ENCODE data around the gene ERVFRD-1.
A peak's percentile ranks its signal among the peaks of the same experiment; 100 is the strongest.

Gene ERVFRD-1

DNA sequence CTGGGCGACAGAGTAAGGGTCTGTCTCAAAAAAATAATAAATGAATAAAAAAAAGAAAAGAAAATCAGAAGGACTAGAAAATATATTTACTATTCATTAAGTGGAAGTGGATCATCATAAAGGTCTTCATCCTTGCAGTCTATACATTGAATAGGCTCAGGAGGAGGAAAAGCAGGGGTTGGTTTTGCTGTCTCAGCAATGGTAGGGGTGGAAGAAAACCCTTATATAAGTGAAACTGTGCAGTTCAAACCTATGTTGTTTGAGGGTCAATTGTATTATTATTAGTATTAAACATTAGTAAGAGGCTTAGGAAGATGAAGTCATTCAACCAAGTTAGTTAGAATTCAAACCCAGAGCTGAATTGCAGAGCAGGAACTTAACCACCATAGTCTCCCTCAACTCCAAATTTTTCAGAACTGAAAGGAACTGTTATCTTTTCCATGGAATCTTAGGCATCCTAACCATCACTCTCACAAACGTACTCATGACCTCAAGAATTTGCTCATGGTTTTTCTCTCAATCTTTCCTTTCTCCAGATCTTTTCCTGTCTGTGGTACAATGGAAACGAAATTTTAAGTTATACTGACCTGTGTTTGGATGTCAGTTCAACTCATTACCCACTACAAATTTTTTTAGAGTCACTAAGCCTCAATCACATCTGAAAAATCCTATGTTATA lies 25.6 kb downstream of the ERVFRD-1 start:
- peak; percentile 67 for DNase-seq

DNA sequence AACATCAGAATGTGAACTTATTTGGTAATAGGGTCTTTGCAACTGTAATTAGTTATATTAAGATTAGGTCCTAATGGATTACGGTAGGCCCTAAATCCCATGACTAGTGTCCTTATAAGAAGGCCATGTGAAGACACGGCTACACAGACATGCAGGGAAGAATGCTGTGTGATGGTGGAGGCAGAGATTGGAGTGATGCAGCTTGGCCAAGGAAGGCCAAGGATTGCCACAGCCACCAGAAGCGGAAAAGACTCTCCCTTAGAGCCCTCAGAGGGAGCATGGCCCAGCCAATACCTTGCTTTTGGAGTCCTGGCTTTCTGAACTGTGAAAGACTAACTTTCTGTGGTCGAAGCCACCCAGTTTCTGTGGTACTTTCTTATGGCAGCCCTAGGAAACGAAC lies 27.6 kb downstream of the ERVFRD-1 start:
- DNase-seq, result no peak

DNA sequence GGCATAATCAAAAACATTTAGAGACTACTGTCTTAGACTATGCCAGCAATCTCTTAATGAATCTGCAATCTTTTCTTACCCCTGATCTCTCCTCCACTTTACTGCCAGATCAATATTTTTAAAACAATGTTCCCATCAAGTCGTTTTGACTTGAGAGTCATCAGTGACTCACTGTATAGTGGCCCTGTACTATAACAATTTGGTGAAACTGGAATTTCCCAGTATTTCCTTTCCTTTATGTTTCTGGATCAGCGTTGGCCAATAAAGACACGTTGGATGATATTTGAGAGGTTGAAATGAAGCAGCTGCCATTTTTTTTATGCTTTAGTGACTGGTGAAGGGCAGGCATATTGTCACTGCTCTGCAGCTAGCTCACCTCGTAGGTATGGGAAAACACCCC lies 28.0 kb downstream of the ERVFRD-1 start:
- peak; percentile 57 for DNase-seq

DNA sequence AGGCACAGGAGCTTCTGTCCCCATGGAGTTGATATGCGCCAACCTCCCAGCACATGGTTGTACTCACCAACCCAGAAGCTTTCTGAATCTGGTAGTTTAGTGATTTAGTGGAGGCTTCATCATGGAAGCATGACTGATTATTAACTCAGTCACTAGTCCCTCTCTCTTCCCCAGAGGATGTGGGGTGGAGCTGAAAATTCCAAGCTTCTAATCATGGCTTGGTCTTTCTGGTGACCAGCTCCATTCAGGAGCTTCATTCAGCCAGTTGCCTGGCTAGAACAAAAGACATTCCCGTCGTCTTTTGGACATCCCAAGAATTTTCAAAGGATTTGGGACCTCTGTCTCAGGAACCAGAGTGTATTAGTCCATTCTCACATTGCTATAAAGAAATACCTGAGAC lies 31.2 kb downstream of the ERVFRD-1 start:
- no peak for DNase-seq

DNA sequence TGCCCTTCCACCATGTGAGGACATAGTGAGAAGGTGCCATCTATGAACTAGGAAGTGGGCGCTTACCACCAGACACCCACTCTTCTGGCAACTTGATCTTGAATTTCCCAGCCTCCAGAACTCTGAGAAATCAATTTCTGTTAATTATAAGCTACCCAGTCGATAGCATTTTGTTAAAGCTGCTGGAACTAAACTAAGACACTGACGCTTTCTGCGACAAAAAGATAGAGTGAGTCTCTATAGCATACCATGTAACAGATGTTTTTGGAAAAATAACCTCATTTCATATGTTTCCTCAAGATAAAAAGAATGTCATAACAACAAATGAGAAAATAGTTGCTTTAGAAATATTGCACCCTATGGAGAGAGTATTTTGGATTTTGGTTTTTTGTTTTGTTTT lies 33.3 kb downstream of the ERVFRD-1 start:
- DNase-seq, result no peak

DNA sequence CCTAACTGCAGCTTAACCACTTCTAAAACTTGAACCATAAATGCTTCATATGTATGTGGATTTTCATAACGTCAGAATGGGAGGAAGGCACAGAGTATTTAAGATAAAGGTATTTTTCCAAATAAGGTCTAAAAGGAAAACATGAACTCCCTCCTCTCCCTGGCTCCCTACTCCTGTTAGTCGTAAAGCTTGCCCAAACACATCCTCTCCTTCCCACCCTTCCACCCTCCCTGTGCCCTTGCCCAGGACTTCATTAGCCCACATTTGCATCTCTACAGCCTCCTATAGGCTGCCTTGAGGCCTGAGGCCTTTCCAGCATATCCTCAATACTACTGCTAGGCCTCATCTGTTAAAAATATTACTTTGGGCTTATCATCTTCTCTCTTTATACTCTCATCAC lies 35.0 kb downstream of the ERVFRD-1 start:
- no peak for DNase-seq

DNA sequence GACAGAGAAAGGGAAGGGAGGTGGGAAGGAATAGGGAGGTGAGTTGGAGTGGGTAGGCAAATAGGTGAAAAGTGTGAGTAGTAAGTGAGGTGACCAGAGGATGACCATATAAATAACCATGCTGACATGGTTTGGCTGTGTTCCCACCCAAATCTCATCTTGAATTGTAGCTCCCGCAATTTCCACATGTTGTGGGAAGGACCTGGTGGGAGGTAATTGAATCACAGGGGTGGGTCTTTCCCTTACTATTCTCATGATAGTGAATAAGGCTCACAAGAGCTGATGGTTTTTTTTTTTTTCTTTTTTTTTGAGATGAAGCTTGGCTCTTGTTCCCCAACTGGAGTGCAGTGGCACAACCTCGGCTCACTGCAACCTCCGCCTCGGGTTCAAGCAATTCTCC lies 39.4 kb downstream of the ERVFRD-1 start:
- no peak for DNase-seq

DNA sequence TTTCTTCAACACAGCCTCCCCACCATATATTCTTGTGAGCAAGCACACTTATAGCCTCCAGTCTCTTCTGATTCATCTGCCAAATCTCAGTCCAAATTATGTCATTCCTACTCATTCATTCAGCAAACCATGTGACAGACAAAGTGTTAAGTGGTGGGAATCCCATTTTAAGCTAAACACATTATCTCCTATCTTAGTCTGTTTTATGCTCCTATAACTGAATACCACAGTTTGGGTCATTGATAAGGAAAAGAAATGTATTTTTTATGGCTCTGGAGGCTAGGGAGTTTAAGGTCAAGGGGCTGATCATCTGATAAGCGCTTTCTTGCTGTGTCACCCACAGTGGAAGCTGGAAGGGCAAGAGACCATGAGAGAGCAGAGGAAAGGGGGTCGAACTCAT lies 41.8 kb downstream of the ERVFRD-1 start:
- peak; percentile 39 for DNase-seq

DNA sequence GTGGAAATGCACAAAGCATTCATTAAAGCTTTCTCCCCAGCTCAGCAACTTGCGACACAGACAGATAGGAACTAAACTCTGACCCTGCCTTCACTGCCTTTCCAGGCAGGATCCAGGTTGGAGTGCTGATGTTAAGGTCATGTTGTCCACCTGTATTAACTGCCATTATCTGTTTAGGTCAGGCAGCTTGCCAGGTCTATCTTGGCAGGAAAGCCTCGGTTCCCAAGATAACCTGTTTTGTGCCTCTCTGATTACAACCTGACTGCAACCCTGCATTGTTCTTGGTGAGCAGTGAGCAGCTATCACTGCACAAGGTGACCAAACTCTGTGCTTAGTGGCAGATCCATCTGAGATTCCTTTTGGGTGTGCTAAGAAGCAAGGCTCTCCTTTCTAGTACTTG lies 44.2 kb downstream of the ERVFRD-1 start:
- DNase-seq, result no peak

DNA sequence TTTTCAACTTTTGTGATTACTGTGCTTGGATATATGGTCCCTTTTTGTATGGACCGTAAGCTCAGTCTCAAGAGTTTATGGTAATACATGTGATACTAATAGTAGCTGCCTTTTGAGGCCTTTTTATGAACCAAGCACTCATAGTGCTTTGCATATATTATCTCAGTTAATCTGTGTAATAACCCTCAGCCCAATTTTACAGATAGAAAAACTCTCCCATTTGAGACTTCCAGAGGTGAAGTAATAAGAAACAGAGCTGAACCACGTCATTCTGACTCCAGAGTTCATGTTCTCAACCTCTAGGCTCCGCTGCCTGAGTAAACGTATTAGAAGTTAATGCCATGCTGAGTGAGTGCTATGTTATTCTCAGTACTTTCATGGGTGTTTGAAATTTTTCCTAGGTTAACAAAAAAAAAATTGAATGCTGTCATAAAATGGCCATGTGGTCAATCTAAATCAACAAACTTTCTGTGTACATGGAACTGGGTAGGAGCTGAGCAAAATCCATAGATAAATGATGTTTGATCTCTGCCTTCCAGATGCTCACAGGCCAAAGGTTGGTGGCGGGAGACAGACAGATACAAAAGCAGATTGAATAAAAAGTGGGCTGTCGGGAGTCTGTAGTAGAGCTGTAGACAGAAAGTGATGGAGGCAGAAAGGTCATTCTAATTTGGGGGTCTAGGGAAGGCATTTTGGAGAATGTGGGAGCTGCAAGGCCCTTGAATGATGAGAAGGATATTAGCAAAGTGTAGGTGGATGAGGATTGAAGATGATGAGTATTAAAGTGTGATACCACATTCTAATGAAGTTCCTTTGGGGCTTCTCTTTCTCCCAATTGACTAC lies 44.8 kb downstream of the ERVFRD-1 start:
- DNase-seq, result no peak

DNA sequence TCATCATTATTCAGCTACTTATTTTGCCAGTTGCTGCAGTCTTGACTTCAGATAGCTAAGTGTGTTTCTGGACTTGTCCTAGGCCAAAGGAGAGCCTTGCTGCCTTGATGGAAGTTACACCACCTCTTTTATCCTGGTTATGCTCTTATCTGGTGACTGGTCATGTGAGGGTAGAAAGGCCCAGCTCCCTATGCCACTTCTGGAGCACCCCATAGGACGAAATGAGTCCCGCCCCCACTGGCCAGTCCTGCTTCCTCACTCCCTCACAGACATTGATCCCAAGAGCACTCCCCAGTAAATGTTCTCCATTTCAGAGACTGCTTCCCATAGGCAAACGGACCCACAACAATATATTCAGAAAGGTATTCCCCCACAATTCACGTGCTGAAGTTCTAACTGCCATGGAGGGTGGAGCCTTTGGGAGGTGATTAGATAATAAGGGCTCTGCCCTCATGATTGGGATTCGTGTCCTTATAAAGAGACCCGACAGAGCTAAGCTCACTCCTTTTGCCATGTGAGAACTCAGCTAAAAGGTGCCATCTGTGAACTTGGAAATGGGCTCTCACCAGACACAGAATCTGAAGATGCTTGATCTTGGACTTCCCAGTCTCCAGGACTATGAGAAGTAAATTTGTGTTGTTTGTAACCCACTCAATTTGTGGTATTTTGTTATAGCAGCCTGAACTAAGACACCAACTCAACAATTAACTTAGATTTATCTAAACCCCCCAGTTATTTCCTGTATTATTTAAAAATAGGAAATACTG lies 45.9 kb downstream of the ERVFRD-1 start:
- DNase-seq, result no peak

DNA sequence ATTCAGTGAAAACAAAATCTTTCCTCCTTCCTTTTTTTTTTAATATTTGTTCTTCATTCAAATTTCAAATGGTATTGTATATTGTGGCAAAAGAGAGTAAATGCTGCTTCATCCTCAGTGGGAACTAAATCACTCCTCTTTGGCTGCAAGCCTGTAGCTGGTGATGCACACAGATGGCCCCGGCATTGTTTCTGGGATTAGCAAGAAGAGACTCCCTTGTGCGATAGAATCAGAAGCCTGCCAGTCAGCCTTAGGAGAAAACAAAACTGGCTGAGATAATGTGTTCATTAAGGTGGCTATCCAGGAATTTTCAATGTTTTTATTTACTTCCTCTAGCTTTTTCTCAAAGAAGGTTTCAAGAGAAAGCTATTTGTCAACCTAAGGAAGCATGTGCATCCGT lies 46.7 kb downstream of the ERVFRD-1 start:
- no peak for DNase-seq

DNA sequence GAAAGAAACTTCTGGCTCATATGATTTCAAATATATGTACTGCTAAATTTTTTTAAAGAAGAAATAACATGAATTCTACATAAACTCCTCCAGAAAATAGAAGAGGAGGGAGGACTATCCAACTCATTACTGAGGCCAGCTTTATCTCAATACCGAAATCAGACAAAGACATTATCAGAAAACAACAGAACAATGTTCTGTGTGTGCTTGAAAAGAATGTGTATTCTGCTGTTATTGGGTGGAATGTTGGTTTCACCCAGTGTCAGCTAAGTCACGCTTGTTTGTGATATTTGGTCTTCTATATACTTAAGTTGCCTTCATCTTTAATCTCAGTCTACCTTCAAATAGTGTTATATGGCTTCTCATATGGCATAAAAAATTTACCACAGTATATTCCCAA lies 48.8 kb downstream of the ERVFRD-1 start:
- no peak for DNase-seq

DNA sequence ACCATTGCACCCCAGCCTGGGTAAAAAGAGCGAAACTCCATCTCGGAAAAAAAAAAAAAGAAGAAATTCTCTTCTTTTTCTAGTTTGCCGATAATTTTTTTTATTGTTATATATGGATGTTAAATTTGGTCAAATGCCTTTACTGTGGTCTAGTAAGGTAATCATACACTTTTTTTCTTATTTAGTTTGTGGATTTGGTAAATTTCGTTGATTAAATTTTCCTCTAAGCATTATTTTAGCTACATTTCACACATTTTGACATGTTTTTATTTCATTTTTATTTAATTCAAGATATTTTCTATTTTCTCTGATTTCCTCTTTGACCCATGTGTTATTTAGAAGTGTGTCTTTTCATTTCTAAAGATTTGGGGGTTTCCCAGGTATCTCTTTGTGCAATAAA lies 49.4 kb downstream of the ERVFRD-1 start:
- DNase-seq, result no peak

DNA sequence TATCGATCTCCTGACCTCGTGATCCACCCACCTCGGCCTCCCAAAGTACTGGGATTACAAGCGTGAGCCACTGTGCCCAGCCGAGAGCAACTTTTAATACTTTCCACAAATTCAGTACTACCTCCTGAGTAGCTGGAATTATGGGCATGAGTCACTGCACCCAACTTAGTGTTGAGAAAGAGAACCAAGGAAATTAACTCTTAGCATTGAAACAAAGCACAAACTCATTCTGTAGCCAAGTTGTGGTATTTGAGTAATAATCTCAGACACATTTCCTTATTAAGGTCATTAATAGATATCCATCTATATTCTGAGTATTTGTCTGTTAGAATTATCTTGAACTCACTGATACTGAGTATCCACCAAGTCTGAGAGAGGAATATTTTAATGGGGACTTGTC lies 53.1 kb downstream of the ERVFRD-1 start:
- no peak for DNase-seq

DNA sequence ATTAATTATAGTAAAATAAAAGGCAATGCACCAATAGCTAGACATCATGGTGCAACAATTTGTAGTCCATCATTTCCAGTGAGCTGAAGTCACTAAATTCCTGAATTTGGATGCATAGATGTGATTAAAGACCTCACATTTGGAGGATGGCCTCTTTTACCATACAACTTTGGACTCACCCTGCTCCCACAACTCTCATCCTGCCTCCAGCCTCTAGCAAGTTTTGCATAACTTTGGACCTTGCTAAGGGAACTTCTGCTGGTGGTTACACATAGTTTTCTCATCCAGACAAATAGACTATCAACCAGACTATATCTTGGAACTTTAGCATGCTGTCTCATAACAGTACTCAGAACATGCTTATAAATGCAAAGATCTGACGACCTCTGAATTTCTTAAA lies 54.7 kb downstream of the ERVFRD-1 start:
- DNase-seq, result no peak

DNA sequence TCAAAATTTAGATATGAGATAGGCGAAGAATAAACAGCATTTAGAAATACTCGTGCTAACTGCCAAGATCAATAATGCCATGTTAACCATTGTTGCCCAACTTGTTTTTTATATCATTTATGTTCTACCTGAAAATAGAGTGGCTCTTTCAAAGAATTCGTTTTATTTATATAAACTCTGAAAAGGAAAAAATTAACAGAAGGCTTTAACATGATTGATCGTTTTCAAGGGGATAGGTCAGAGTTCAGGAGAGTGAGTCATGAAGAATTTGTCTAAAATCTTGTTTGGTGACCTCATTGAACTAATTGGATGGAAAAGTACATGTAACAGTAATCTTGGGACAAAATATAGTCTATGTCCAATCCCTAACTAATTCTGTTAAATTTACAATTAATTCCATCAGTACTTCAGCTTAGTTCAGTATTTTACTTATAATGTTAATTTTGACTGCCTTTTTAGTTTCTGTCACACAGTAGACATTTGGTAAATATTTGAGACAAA lies 56.3 kb downstream of the ERVFRD-1 start:
- peak; percentile 70 for DNase-seq

DNA sequence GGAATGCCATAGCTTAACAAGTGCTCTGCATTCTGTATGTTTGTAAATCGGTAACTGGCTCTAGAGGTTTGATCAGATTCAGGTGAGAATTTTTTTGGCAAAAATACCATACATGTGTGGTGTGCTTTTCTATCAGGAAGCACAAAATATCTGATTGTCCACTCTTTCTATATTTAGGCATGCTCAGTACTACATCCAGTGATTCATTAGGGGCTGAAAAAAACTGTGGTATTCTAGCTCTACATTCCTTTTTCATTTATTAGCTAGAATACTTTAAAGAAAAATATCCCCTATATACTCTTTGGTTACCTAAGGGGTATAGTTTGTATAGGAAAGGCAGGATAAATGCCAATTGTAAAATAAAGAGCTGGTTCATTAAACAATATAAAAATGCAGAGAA lies 56.8 kb downstream of the ERVFRD-1 start:
- peak; percentile 53 for DNase-seq

DNA sequence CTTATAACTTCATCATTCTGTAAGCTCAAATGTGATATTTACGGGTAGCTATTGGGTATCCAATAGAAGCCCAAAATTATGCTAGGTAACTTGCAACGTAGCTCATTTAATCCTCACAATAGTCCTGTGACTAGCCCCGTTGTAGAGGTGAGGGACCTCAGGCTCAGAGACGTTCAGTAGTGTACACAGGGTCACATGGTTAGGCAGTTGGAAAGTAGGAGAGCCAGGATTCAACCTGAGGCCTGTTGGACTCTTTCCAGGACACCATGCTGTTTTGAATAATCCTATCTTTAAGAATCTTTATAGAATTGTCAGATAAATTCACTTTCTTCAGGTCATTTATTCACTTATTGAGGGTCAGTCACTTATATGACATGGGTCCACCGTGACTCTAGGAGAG lies 58.2 kb downstream of the ERVFRD-1 start:
- no peak for DNase-seq
